ENCODE results near the gene CENPS.

The CENPS gene

DNA sequence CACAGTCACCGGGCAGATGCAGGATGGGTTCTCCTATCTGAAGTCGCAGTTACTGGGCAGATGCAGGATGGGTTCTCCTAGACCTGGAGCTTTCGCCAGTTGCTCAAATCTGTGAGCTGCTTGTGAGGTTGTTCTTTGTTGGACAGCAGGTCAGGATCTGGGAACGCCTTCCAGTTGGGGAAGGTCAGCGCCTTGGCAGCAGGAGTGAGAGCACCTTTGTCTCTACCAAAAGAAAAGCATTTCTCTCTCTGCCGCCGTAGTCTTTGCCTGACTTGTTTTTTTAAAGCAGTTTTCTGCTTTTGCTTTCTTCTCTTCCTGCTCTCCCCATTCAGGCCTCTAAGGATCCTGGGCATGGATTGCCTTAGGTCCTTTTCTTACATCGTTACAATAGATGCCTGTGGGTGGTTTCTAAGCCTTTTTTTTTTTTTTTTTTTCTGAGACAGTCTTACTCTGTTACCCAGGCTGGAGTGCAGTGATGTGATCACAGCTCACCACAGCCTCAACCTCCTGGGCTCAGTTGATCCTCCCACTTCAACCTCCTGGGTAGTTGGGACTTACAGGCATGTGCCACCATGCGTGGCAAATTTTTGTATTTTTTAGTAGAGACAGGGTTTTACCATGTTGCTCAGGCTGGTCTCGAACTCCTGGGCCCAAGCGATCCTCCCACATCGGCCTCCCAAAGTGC is 60.2 kb downstream of the CENPS start:
- no peak for DNase-seq (ENCODE audit: low spot score)
- no peak for FAIRE-seq
